HG03469 (cell line): ENCODE data around the gene MTX1.
"Not testable (repeated sequence)": the region's sequence is repeated elsewhere in the genome, so short reads cannot be mapped to it uniquely, and the experiment has no call there.

Source experiments
- ATAC-seq: cut with Tn5 transposase; IDR thresholded peaks from one replicate; pipeline ENCODE4 v1.9.1; 2021; ENCODE audit warnings: mild to moderate bottlenecking, moderate library complexity, moderate number of reproducible peaks; ENCODE audit not compliant: unreplicated experiment

MTX1 gene

DNA sequence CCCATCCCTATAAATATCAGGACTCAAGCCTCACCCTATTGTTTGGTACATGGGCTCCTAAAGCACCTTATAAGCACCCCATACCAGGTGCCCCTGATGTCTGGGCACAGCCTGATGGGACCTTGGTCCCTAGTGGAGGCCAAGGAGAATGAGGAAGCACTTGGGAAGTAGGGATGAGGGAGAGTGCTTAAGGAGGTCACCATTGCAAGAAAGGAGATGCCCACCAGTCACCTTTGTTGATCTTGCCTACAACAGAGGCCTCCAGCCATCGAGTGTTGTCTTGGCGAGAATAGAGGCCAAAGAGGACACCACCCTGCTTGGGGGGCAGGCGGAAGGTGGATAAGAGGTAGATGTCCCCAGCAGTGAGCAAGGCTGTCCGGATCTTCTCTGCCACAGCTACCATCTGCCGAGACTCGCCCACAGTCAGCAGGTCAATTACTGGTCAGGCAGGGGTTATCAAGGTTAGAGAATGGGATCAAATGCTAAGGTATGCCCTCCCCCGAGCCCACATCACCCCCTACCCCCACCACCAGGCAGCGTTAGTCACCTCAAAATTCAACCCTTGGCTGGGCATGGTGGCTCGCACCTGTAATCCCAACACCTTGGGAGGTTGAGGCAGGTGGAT is 2.4 kb upstream of the MTX1 start:
- ATAC-seq, result no peak

DNA sequence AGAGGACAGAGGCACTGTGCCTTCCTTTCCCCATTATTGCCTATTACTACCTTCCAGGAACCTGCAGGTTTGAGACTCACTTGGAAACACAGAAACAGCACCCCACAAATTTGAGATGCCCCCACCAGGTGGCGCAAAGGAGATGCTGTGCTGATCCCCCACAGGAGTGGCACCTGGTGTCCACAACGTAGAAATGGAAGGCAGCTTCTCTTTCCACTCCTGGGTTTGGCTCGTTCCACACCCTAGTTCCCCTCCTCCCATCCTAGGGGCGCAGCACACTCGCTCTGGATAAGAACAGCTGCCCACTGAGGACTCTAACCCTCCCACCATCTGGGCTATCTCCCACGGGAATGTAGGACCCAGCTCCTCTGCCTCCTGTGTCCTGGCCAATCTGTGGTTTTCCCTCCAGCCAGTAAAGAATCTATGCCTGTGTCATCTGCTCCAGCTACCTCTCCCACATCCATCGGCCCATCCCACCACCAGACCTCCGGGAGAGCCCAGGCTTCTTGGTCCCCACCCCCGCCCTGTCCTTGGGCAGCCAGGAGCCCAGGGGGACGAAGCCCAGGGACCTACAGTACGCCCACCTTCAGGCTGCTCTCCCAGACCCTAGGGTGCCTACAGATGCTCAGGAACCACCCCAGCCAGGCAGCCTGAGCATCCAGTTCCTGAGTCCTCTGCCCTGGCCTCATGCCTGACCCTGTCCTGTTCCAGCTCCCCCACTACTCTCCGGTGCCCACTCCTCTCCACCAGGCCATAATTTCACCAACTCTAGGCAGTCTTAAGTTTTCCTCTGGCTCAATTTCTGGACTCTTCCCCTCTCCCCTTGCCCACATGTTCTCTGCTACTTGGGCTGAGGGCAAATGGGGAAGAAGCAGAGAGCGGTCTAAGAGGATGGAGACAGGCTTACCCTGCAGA is 1.3 kb upstream of the MTX1 start:
- ATAC-seq, result no peak

DNA sequence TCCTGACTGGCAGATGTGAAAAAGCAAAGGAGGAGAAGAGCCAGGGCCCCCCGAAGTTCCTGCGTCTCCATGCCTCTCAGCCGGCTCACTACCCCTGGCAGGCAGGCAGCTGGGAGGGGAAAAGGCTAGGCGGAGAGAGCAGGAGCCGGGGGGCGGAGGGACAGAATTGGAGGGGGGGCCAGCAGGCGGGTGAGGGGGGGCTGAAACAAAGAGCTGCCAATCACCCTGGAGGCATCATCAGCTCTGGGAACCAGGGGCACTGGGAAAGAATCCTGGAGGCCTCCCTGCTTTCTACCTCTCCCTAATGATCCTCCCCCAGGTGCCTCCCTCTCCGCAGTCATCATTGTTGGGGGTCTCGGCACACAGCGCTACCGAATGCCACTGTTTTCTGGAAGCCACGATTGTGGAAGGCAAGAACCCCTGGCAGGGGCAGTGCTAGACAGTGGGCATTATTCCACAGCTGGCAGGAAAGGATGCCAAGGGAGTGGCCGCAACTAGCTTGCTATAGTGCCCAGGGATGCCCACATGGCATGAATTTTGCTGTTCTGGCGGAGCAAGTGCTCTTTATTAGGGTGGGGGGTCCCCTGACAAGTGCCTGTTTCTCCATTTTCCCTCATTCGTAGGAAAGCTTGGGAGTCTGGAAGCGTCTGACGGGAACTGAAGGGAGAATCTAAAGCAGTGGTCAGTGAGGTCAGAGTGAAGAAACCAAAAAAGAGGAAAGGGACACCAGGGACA is 522 bp upstream of the MTX1 start, which contains the start of gene THBS3:
THBS3 (minus strand) TSS at position 92 of the 735 bp plus-strand sequence; CDS start at position 71, 21 bp downstream.
- no peak for ATAC-seq

DNA sequence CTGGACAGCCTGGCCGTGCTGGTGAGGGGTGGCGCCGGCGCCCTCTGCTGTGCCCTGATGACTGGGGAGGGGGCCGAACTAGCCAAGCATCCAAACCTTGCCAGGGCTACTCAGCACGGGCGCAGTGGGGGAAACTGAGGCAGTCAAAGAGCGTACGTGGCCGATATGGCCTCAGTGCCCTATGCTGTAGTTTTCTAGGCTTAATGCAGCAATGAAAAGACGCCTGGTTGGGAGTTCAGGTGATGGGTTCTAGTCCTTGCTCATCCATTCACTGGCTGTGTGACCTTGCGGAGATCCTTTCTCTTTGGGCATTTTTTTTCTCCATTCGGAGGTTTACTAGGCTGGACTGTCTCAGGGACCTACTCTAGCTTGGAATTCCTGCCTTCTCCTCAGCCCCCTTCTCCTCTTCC is 822 bp downstream of the MTX1 start:
- no peak for ATAC-seq

DNA sequence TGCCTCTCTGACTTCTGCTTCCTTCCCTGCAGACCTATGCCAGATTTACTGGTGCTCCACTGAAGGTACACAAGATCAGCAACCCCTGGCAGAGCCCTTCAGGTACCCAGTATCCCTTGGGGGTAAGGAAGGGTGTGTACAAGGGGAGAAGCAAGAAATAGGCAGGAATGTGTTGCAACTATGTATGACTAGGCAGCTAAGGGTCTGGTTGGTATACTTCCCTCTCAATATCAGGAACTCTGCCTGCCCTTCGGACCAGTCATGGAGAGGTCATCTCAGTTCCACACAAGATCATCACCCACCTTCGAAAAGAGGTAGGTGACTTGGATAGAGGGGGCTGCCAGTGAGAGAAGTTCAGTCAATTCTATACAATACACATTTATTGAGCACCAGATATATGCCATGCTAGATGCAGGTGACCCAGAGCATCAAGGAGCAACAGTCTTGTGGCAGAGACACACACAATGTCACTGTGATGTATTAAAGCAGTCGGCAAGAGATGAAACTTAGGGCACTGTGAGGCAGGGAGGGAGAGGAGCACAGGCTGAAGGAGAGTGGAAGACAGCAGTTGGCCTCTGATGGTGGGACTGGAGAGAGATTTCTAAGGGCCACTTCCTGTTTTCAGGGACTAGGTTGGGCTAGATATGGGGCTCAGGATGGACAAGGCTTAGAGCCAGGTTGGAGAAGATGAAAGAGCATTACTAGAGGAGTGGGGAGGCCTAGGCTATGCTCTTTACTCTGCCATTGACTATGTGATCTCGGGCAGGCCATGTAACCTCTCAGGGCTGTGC is 2.0 kb downstream of the MTX1 start:
- no peak for ATAC-seq

DNA sequence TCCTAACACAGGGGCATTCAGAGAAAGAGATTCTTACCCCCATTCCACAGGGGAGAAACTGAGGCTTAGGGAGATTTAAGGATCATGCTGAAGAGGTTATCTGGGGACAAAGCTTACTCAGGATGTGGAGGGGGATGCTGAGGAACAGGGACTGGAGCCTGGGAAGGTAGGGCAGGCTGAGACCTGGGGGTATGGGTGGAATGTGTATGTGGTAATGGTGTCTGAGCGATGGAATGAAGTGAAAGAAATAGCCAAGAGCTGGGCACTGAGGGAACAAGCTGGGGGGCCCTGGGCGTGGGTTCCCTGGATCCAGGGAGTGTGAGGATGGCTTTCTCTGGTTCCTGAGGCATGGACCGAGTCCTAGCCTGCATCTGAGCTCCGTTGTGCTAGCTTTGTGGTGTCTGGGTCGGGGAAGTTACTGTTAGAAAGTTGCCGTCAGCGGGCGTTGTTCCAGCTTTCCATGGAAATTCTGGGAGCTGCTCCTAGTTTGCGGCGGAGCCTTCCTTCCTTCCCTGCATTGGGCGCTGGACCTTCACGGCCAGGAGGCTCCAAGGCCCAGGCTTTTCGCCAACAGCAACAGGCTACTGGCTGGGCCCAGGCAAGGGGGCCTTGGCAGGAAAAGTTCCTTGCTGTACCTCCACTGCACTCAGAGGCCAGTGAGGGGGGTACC is 3.0 kb downstream of the MTX1 start:
- not testable (repeated sequence) for ATAC-seq

DNA sequence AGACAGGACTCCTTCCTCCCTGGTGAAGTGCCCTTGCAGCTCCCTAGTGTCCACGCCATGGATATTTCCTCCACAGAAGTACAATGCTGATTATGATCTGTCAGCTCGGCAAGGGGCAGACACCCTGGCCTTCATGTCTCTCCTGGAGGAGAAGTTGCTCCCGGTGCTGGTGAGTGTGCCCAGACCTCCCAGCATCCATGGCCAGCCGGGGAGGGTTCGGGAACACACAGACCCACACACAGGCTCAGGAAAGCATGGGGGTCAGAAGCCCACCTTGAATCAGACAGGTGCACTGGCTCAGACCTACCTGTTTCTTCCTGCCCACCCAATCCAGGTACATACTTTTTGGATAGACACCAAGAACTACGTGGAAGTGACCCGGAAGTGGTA is 3.6 kb downstream of the MTX1 start:
- not testable (repeated sequence) for ATAC-seq

DNA sequence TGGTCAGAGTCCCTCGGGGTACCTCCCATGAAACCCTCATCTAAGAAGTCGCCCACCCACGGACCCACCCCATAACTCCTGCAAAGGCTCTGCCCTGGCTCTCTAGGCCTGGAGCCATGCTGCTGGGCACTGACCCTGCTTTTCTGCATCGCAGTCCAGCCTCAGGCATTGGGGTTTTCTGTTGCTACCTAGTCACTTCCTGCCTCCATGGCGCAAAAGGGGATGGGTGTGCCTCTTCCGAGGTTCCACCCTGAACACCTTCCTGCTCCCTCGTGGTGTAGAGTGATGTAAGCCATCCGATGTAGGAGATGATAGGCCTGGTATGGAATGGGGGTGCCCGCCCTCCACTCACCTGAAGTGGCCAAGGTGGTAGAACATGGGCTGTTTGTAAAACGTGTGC is 6.2 kb downstream of the MTX1 start:
- not testable (repeated sequence) for ATAC-seq

DNA sequence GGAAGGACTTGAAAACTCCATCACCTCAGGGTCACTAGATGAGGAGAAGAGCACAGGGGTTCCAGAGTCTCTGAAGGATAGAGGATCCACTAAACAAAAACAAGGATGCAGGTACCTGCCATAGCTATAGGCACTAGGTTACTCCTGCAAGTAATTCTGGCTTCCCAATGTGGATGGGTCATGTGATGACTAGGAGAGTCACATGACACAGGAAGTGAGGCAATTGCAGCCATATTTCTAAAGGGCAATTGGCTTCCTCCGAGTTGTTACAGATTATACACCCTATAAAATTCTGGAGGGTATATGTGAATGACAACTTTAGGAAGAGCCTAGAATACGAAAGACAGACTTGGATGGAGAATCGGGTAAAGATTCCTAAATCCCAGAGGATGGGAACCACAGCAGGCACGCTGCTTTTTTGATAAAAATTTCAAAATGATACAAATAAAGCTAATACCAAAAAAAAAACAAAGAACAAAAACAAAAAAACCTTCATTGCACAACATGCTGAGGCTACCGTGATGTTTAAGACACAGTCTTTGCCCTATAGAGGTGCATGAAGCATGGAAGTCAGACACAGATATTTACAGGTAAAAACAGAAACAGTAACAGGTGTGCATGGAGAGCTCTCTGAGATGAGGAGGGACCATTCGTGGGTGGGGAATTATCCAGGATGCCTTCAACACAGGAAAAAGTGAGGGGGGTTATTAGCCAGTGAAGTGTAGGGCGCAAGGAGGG is 10.5 kb downstream of the MTX1 start:
- ATAC-seq, result no peak

DNA sequence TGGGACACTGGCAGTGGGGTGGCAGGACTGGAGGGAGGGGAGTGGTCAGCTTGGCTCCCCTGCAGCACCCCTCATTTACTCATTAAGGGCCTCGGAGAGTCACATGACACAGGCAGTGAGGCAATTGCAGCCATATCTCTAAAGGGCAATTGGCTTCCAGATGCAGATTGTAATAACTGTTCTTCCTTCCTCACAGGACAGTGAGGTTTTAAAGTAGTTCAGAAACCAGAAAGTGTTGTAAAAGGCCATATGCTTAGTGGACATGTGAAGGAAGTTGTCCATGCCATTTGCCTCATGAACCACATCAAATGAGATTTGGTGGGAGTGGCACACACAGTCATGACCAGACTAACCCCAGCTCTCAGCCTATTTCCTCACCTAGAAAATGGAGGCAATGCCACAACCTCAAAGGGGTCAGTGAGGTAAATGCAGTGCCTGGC is 11.1 kb downstream of the MTX1 start:
- ATAC-seq, result no peak

DNA sequence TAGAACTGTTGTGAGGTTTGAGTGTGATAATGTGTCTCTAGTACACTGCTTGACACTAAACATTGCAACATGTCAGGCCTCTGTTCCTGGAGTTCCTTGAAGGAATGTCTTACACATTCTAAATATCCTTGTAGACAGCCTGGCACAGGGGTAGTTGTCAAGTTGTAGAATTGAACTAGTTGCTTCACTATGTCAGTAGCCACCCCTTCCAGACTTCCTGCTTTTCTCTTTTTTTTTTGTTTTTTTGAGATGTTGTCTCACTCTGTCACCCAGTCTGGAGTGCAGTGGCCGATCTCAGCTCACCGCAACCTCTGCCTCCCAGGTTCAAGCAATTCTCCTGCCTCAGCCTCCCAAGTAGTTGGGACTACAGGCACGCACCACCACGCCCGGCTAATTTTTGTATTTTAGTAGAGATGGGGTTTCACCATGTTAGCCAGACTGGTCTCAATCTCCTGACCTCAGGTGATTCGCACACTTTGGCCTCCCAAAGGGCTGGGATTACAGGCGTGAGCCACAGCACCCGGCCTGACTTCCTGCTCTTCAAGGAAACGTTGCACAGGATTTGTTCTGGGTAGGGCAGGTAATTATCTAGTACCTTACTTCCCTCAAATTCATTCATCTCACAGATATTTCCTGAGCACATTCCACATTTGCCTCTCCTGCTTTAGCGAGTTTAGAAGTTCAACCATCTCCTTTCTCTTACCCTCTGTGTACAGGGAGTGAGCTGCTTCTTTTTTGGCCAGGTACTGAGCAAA is 11.9 kb downstream of the MTX1 start:
- not testable (repeated sequence) for ATAC-seq

DNA sequence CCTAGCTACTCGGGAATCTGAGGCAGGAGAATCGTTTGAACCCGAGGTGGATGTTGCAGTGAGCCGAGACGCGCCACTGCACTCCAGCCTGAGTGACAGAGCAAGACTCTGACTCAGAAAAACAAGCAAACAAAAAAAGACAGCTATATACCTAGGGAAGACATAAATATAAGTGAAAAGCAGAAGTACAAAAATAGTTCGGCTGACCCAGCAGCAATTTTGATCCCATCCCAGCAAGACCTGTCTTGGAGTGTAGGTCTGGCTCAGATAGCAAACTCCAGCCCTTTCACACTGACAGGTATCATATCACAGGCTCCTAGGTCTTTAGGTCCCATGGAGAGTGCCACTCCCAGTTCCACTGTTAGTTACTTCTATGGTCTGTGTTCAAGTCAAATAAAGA is 14.6 kb downstream of the MTX1 start:
- no peak for ATAC-seq

DNA sequence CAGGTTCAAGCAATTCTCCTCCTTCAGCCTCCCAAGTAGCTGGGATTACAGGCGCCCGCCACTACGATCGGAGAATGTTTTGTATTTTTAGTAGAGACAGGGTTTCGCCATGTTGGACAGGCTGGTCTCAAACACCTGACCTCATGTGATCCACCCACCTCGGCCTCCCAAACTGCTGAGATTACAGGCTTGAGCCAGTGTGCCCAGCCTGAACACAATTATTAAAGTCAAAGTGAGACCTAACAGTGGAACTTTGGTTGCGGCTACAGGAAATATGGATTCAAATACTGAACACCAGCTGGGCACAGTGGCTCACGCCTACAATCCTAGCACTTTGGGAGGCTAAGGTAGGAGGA is 16.9 kb downstream of the MTX1 start:
- not testable (repeated sequence) for ATAC-seq

DNA sequence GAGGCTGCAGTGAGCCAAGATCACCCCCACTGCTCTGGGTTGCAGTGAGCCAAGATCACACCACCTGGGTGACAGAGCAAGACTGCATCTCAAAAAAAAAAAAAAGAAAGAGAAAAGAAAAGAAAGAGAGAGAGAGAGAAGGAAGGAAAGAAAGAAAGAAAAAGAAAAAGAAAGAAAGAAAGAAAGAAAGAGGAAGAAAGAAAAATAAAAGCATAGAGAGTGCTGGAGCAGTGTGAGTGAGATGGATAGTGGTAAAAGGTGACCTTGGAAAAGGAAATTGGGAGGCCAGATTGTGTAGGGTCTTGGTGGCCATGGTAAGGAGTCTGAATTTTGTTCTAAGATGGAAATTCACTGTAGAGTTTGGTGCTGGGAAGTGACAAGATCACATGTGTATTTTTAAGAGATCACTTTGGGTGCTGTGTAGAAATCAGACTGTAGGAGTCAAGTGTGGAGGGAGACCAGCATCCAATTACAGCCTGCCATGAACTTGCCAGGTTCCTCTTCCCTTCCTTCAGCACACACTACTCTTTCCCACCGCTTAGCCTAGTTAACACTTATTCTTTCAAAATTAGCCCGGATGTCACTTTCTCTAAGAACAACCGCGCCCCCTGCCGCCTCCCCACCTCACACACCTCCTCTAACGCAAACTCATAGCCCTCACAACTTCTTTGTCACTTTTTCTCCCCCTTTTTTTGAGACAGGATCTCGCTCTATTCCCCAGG is 17.9 kb downstream of the MTX1 start:
- no peak for ATAC-seq

DNA sequence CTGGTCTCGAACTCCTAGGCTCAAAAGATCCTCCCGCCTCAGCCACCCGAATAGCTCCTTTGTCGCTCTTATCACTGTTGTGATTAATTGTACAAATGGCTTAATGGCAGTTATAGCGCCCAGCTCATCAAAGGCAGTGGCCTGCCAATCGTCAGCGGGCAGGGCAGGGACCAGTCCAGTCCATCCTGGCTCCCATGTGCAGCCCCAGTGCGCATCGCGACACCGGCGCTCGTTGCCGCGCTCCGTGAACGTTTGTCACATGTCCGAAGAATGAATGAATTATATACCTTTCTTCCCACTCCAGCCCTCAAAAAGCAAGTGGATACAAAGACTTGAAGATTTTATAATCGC is 18.4 kb downstream of the MTX1 start:
- no peak for ATAC-seq

DNA sequence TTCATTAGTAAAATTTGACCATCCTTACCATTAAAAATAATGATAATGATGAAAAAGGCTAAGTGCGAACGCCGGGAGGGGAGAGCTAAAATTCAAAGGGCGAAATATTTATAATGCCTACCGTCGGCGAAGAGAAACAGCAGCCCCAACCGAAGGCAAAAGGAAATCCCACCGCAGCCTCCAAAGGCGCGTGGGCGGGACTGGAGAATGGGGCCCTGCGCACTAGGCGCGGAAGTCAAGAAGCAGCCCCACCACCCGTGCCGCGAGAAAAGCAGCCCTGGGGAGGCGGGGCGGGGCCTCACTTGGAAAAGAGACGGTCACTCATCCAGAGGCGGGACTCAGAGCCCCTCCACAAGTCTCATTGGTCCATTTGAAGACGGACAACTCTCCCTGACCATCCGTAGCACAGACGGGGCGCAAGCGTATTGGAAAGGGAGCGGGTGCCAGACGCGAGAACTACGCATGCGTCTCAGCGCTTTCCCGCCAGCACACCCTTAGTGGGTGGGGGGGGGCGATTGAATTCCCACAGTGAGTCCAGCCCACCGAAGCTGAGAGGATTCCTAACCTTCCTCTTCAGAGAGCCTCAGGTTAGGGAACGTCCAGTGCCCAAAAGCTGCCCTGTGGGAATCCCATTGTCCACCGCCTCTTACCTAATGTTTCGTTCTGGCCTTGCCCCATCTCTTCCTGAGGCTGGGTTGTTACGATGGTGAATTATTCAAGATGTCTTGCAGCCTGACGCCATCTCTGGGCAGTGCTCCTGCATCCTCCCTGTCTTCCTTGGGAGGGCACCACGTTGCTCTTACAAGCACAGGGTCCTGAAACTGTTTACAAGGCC is 19.0 kb downstream of the MTX1 start:
- ATAC-seq, result peak; percentile 73

DNA sequence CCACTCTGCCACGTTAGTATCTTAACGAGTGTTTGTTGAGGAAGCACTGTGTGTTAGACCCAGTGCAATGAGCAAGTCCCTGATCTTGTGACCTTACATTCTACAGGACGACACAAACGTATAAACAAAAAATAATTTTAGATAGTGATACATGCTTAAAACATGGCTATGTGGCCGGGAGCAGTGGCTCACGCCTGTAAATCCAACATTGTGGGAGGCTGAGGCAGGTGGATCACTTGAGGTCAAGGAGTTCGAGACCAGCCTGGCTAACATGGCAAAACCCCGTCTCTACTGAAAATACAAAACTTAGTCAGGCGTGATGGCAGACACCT is 19.6 kb downstream of the MTX1 start:
- ATAC-seq, result no peak
